ENCODE measurements around the gene MIAT.

Gene MIAT

GRCh38 chr22:26674211-26675190 is 17.1 kb downstream of the MIAT start:
- Histone ChIP-seq H3K27ac (ENCODE audit: low read depth, low read length) (no peak overlapping the region), H3K4me3 (ENCODE audit: low read length) (peak overlapping the region; percentile 2), H3K9ac (ENCODE audit: low read length) (no peak overlapping the region), H3K36me3 (ENCODE audit: control insufficient read depth, insufficient read depth, low read length) (no peaks in the 10 kb centered on the region), H3K27me3 (ENCODE audit: control insufficient read depth, insufficient read depth, low read length) (no peaks in the 10 kb centered on the region), H3K4me1 (ENCODE audit: control insufficient read depth, insufficient read depth, low read length) (peaks cover 9% of the 10 kb centered on the region)

GRCh38 chr22:26675687-26676268 is 18.4 kb downstream of the MIAT start:
- Histone ChIP-seq H3K27me3 (ENCODE audit: control insufficient read depth, insufficient read depth, low read length) (no peaks in the 10 kb centered on the region), H3K27ac (ENCODE audit: low read depth, low read length) (no peak overlapping the region), H3K9ac (ENCODE audit: low read length) (no peak overlapping the region), H3K36me3 (ENCODE audit: control insufficient read depth, insufficient read depth, low read length) (peaks cover 7% of the 10 kb centered on the region), H3K4me3 (ENCODE audit: low read length) (no peak overlapping the region), H3K4me1 (ENCODE audit: control insufficient read depth, insufficient read depth, low read length) (peaks cover 9% of the 10 kb centered on the region)

- Histone ChIP-seq H3K36me3 (ENCODE audit: control insufficient read depth, insufficient read depth, low read length) (peaks cover 8% of the 10 kb centered on the region), H3K4me1 (ENCODE audit: control insufficient read depth, insufficient read depth, low read length) (peaks cover 7% of the 10 kb centered on the region), H3K27ac (ENCODE audit: low read depth, low read length) (no peak overlapping the region), H3K9ac (ENCODE audit: low read length) (no peak overlapping the region), H3K27me3 (ENCODE audit: control insufficient read depth, insufficient read depth, low read length) (no peaks in the 10 kb centered on the region), H3K4me3 (ENCODE audit: low read length) (no peak overlapping the region)
Observed at GRCh38 chr22:26677217-26677616, 19.8 kb downstream of the MIAT start.

GRCh38 chr22:26679003-26679629 is 21.7 kb downstream of the MIAT start:
- Histone ChIP-seq H3K27me3 (ENCODE audit: control insufficient read depth, insufficient read depth, low read length) (no peaks in the 10 kb centered on the region), H3K36me3 (ENCODE audit: control insufficient read depth, insufficient read depth, low read length) (peaks cover 9% of the 10 kb centered on the region), H3K9ac (ENCODE audit: low read length) (no peak overlapping the region), H3K4me3 (ENCODE audit: low read length) (no peak overlapping the region), H3K27ac (ENCODE audit: low read depth, low read length) (no peak overlapping the region), H3K4me1 (ENCODE audit: control insufficient read depth, insufficient read depth, low read length) (no peaks in the 10 kb centered on the region)

- H3K4me1 ChIP-seq (ENCODE audit: control insufficient read depth, insufficient read depth, low read length), result no peaks in the 10 kb centered on the region
- no peaks in the 10 kb centered on the region for H3K27me3 ChIP-seq (ENCODE audit: control insufficient read depth, insufficient read depth, low read length)
- H3K36me3 ChIP-seq (ENCODE audit: control insufficient read depth, insufficient read depth, low read length), result peaks cover 9% of the 10 kb centered on the region
- no peak overlapping the region for H3K4me3 ChIP-seq (ENCODE audit: low read length)
- H3K27ac ChIP-seq (ENCODE audit: low read depth, low read length), result no peak overlapping the region
- no peak overlapping the region for H3K9ac ChIP-seq (ENCODE audit: low read length)
Observed at GRCh38 chr22:26680485-26680884, 23.1 kb downstream of the MIAT start.

GRCh38 chr22:26681395-26681821 is 24.0 kb downstream of the MIAT start:
- no peaks in the 10 kb centered on the region for H3K27me3 ChIP-seq (ENCODE audit: control insufficient read depth, insufficient read depth, low read length)
- H3K4me1 ChIP-seq (ENCODE audit: control insufficient read depth, insufficient read depth, low read length), result no peaks in the 10 kb centered on the region
- no peak overlapping the region for H3K4me3 ChIP-seq (ENCODE audit: low read length)
- no peak overlapping the region for H3K27ac ChIP-seq (ENCODE audit: low read depth, low read length)
- peaks cover 9% of the 10 kb centered on the region for H3K36me3 ChIP-seq (ENCODE audit: control insufficient read depth, insufficient read depth, low read length)
- no peak overlapping the region for H3K9ac ChIP-seq (ENCODE audit: low read length)

- Histone ChIP-seq H3K9ac (ENCODE audit: low read length) (no peak overlapping the region), H3K4me3 (ENCODE audit: low read length) (no peak overlapping the region), H3K4me1 (ENCODE audit: control insufficient read depth, insufficient read depth, low read length) (no peaks in the 10 kb centered on the region), H3K27me3 (ENCODE audit: control insufficient read depth, insufficient read depth, low read length) (no peaks in the 10 kb centered on the region), H3K27ac (ENCODE audit: low read depth, low read length) (no peak overlapping the region), H3K36me3 (ENCODE audit: control insufficient read depth, insufficient read depth, low read length) (peaks cover 9% of the 10 kb centered on the region)
Observed at GRCh38 chr22:26684168-26684567, 26.8 kb downstream of the MIAT start.

GRCh38 chr22:26685601-26686000 is 28.2 kb downstream of the MIAT start:
- no peak overlapping the region for H3K27ac ChIP-seq (ENCODE audit: low read depth, low read length)
- no peaks in the 10 kb centered on the region for H3K27me3 ChIP-seq (ENCODE audit: control insufficient read depth, insufficient read depth, low read length)
- no peak overlapping the region for H3K4me3 ChIP-seq (ENCODE audit: low read length)
- H3K4me1 ChIP-seq (ENCODE audit: control insufficient read depth, insufficient read depth, low read length), result no peaks in the 10 kb centered on the region
- no peak overlapping the region for H3K9ac ChIP-seq (ENCODE audit: low read length)
- peaks cover 2% of the 10 kb centered on the region for H3K36me3 ChIP-seq (ENCODE audit: control insufficient read depth, insufficient read depth, low read length)

GRCh38 chr22:26687439-26687838 is 30.1 kb downstream of the MIAT start:
- H3K9ac ChIP-seq (ENCODE audit: low read length), result no peak overlapping the region
- no peaks in the 10 kb centered on the region for H3K27me3 ChIP-seq (ENCODE audit: control insufficient read depth, insufficient read depth, low read length)
- no peaks in the 10 kb centered on the region for H3K36me3 ChIP-seq (ENCODE audit: control insufficient read depth, insufficient read depth, low read length)

GRCh38 chr22:26689513-26690301 is 32.3 kb downstream of the MIAT start:
- Histone ChIP-seq H3K36me3 (ENCODE audit: control insufficient read depth, insufficient read depth, low read length) (no peaks in the 10 kb centered on the region), H3K9ac (ENCODE audit: low read length) (no peak overlapping the region), H3K27ac (ENCODE audit: low read depth, low read length) (no peak overlapping the region), H3K27me3 (ENCODE audit: control insufficient read depth, insufficient read depth, low read length) (no peaks in the 10 kb centered on the region), H3K4me3 (ENCODE audit: low read length) (no peak overlapping the region), H3K4me1 (ENCODE audit: control insufficient read depth, insufficient read depth, low read length) (no peaks in the 10 kb centered on the region)

More at GRCh38 chr22:26687439-26687838, 30.1 kb downstream of the MIAT start:
- Histone ChIP-seq H3K4me1 (ENCODE audit: control insufficient read depth, insufficient read depth, low read length) (no peaks in the 10 kb centered on the region), H3K4me3 (ENCODE audit: low read length) (no peak overlapping the region), H3K27ac (ENCODE audit: low read depth, low read length) (no peak overlapping the region)

- Histone ChIP-seq H3K36me3 (ENCODE audit: control insufficient read depth, insufficient read depth, low read length) (no peaks in the 10 kb centered on the region), H3K27ac (ENCODE audit: low read depth, low read length) (no peak overlapping the region), H3K9ac (ENCODE audit: low read length) (no peak overlapping the region), H3K4me3 (ENCODE audit: low read length) (no peak overlapping the region), H3K4me1 (ENCODE audit: control insufficient read depth, insufficient read depth, low read length) (no peaks in the 10 kb centered on the region), H3K27me3 (ENCODE audit: control insufficient read depth, insufficient read depth, low read length) (no peaks in the 10 kb centered on the region)
Observed at GRCh38 chr22:26690654-26691376, 33.4 kb downstream of the MIAT start.

Measured in rectal smooth muscle tissue (tissue), 1 donor.